ENCODE measurements around the gene HTR1A.

The HTR1A gene

GRCh38 chr5:63928451-63928850 is 33.8 kb downstream of the HTR1A start:
- Histone ChIP-seq H3K9me3 (replicated peaks in 1 of 2; ENCODE audit: control insufficient read depth in 2 of 2, insufficient read depth in 1 of 2, low read depth in 1 of 2, low read length in 2 of 2) (no peaks in the 10 kb centered on the region), H2AFZ (ENCODE audit: low read length) (no peak overlapping the region), H2BK15ac (ENCODE audit: low read length) (no peak overlapping the region), H3K18ac (ENCODE audit: low read length) (no peak overlapping the region), H3K36me3 (replicated peaks in 1 of 2; ENCODE audit: control insufficient read depth in 2 of 2, insufficient read depth in 2 of 2, low read length in 2 of 2) (no peaks in the 10 kb centered on the region), H3K14ac (ENCODE audit: low read length) (no peak overlapping the region), H3K27me3 (ENCODE audit: control insufficient read depth in 3 of 3, insufficient read depth in 3 of 3, low read depth in 1 of 3, low read length in 3 of 3) (no peaks in the 10 kb centered on the region), H3K79me1 (ENCODE audit: low read depth, low read length) (no peaks in the 10 kb centered on the region), H4K8ac (ENCODE audit: low read depth, low read length) (no peak overlapping the region), H2BK120ac (ENCODE audit: low read depth, low read length) (no peak overlapping the region), H3K4ac (ENCODE audit: low read length) (no peak overlapping the region), H2BK5ac (ENCODE audit: low read length) (no peak overlapping the region), H3K4me2 (ENCODE audit: insufficient read depth, low read length, poor library complexity, severe bottlenecking) (no peak overlapping the region), H2AK5ac (ENCODE audit: low read depth, low read length) (no peak overlapping the region), H3K4me1 (ENCODE audit: control insufficient read depth in 2 of 2, insufficient read depth in 1 of 2, low read depth in 1 of 2, low read length in 2 of 2) (peaks cover 0 to 3% of the 10 kb centered on the region in 2 donors), H4K91ac (ENCODE audit: low read depth, low read length, poor library complexity) (no peak overlapping the region), H3K23ac (ENCODE audit: low read depth, low read length, poor library complexity) (no peak overlapping the region), H3K4me3 (ENCODE audit: low read length in 2 of 2) (no peak overlapping the region), H2BK12ac (ENCODE audit: low read length) (no peak overlapping the region), H3K27ac (replicated peaks; ENCODE audit: low read length) (no peak overlapping the region), H3K9ac (ENCODE audit: low read depth, low read length, poor library complexity) (no peak overlapping the region)
- DNase-seq (ENCODE audit: low spot score): no peak
- WGBS, 2 donors (ENCODE audit: extremely low coverage in 2 of 2, insufficient read length in 2 of 2, insufficient replicate concordance in 1 of 2): no CpG with 5 or more reads among the region's 3 CpGs

GRCh38 chr5:63923914-63924313 is 38.3 kb downstream of the HTR1A start:
- Histone ChIP-seq H3K4me2 (ENCODE audit: insufficient read depth, low read length, poor library complexity, severe bottlenecking) (no peak overlapping the region), H4K8ac (ENCODE audit: low read depth, low read length) (no peak overlapping the region)

GRCh38 chr5:63919763-63920478 is 42.3 kb downstream of the HTR1A start:
- no peak overlapping the region for H3K4me3 ChIP-seq (ENCODE audit: low read length in 2 of 2)
- H3K27me3 ChIP-seq (ENCODE audit: control insufficient read depth in 3 of 3, insufficient read depth in 3 of 3, low read depth in 1 of 3, low read length in 3 of 3): no peaks in the 10 kb centered on the region
- no peaks in the 10 kb centered on the region for H3K9me3 ChIP-seq (replicated peaks in 1 of 2; ENCODE audit: control insufficient read depth in 2 of 2, insufficient read depth in 1 of 2, low read depth in 1 of 2, low read length in 2 of 2)
- H3K4me1 ChIP-seq (ENCODE audit: control insufficient read depth in 2 of 2, insufficient read depth in 1 of 2, low read depth in 1 of 2, low read length in 2 of 2): no peaks in the 10 kb centered on the region
- no peak overlapping the region for H3K9ac ChIP-seq (ENCODE audit: low read depth, low read length, poor library complexity)
- no peak overlapping the region for H3K14ac ChIP-seq (ENCODE audit: low read length)
- H3K36me3 ChIP-seq (replicated peaks in 1 of 2; ENCODE audit: control insufficient read depth in 2 of 2, insufficient read depth in 2 of 2, low read length in 2 of 2): no peaks in the 10 kb centered on the region
- WGBS, 2 donors (ENCODE audit: extremely low coverage in 2 of 2, insufficient read length in 2 of 2, insufficient replicate concordance in 1 of 2): no CpG with 5 or more reads among the region's 7 CpGs
- H4K8ac ChIP-seq (ENCODE audit: low read depth, low read length): no peak overlapping the region
- H3K23ac ChIP-seq (ENCODE audit: low read depth, low read length, poor library complexity): no peak overlapping the region
- no peak overlapping the region for H3K4ac ChIP-seq (ENCODE audit: low read length)
- no peak overlapping the region for H3K27ac ChIP-seq (replicated peaks; ENCODE audit: low read length)
- H2BK5ac ChIP-seq (ENCODE audit: low read length): no peak overlapping the region
- no peak overlapping the region for H3K18ac ChIP-seq (ENCODE audit: low read length)
- H2BK12ac ChIP-seq (ENCODE audit: low read length): no peak overlapping the region
- H3K79me1 ChIP-seq (ENCODE audit: low read depth, low read length): no peaks in the 10 kb centered on the region
- H4K91ac ChIP-seq (ENCODE audit: low read depth, low read length, poor library complexity): no peak overlapping the region
- H2BK120ac ChIP-seq (ENCODE audit: low read depth, low read length): no peak overlapping the region
- H2BK15ac ChIP-seq (ENCODE audit: low read length): no peak overlapping the region
- H2AK5ac ChIP-seq (ENCODE audit: low read depth, low read length): no peak overlapping the region
- DNase-seq (ENCODE audit: low spot score): no peak
- no peak overlapping the region for H3K4me2 ChIP-seq (ENCODE audit: insufficient read depth, low read length, poor library complexity, severe bottlenecking)
- no peak overlapping the region for H2AFZ ChIP-seq (ENCODE audit: low read length)

More at GRCh38 chr5:63923914-63924313, 38.3 kb downstream of the HTR1A start:
- Histone ChIP-seq H2BK15ac (ENCODE audit: low read length) (no peak overlapping the region), H3K27me3 (ENCODE audit: control insufficient read depth in 3 of 3, insufficient read depth in 3 of 3, low read depth in 1 of 3, low read length in 3 of 3) (no peaks in the 10 kb centered on the region), H3K18ac (ENCODE audit: low read length) (no peak overlapping the region), H2AFZ (ENCODE audit: low read length) (no peak overlapping the region), H3K23ac (ENCODE audit: low read depth, low read length, poor library complexity) (no peak overlapping the region), H2BK5ac (ENCODE audit: low read length) (no peak overlapping the region), H3K4me1 (ENCODE audit: control insufficient read depth in 2 of 2, insufficient read depth in 1 of 2, low read depth in 1 of 2, low read length in 2 of 2) (no peaks in the 10 kb centered on the region), H2AK5ac (ENCODE audit: low read depth, low read length) (no peak overlapping the region), H3K79me1 (ENCODE audit: low read depth, low read length) (no peaks in the 10 kb centered on the region), H3K9ac (ENCODE audit: low read depth, low read length, poor library complexity) (no peak overlapping the region), H2BK12ac (ENCODE audit: low read length) (no peak overlapping the region), H2BK120ac (ENCODE audit: low read depth, low read length) (no peak overlapping the region), H3K27ac (replicated peaks; ENCODE audit: low read length) (no peak overlapping the region), H3K36me3 (replicated peaks in 1 of 2; ENCODE audit: control insufficient read depth in 2 of 2, insufficient read depth in 2 of 2, low read length in 2 of 2) (no peaks in the 10 kb centered on the region), H4K91ac (ENCODE audit: low read depth, low read length, poor library complexity) (no peak overlapping the region), H3K4ac (ENCODE audit: low read length) (no peak overlapping the region), H3K4me3 (ENCODE audit: low read length in 2 of 2) (no peak overlapping the region), H3K9me3 (replicated peaks in 1 of 2; ENCODE audit: control insufficient read depth in 2 of 2, insufficient read depth in 1 of 2, low read depth in 1 of 2, low read length in 2 of 2) (no peaks in the 10 kb centered on the region), H3K14ac (ENCODE audit: low read length) (no peak overlapping the region)
- no CpG with 5 or more reads among the region's 3 CpGs for WGBS, 2 donors (ENCODE audit: extremely low coverage in 2 of 2, insufficient read length in 2 of 2, insufficient replicate concordance in 1 of 2)
- DNase-seq (ENCODE audit: low spot score): no peak

- no peak overlapping the region for H2BK120ac ChIP-seq (ENCODE audit: low read depth, low read length)
- no peaks in the 10 kb centered on the region for H3K79me1 ChIP-seq (ENCODE audit: low read depth, low read length)
- H3K4me3 ChIP-seq (ENCODE audit: low read length in 2 of 2): no peak overlapping the region
- no peak overlapping the region for H3K4ac ChIP-seq (ENCODE audit: low read length)
- no peak overlapping the region for H2BK12ac ChIP-seq (ENCODE audit: low read length)
- no peak overlapping the region for H3K18ac ChIP-seq (ENCODE audit: low read length)
- no peak for DNase-seq (ENCODE audit: low spot score)
- H3K23ac ChIP-seq (ENCODE audit: low read depth, low read length, poor library complexity): no peak overlapping the region
- H3K36me3 ChIP-seq (replicated peaks in 1 of 2; ENCODE audit: control insufficient read depth in 2 of 2, insufficient read depth in 2 of 2, low read length in 2 of 2): no peaks in the 10 kb centered on the region
- H2BK5ac ChIP-seq (ENCODE audit: low read length): no peak overlapping the region
- H2AK5ac ChIP-seq (ENCODE audit: low read depth, low read length): no peak overlapping the region
- H3K4me1 ChIP-seq (ENCODE audit: control insufficient read depth in 2 of 2, insufficient read depth in 1 of 2, low read depth in 1 of 2, low read length in 2 of 2): no peaks in the 10 kb centered on the region
- H3K14ac ChIP-seq (ENCODE audit: low read length): no peak overlapping the region
- H3K9me3 ChIP-seq (replicated peaks in 1 of 2; ENCODE audit: control insufficient read depth in 2 of 2, insufficient read depth in 1 of 2, low read depth in 1 of 2, low read length in 2 of 2): no peaks in the 10 kb centered on the region
- H3K27me3 ChIP-seq (ENCODE audit: control insufficient read depth in 3 of 3, insufficient read depth in 3 of 3, low read depth in 1 of 3, low read length in 3 of 3): no peaks in the 10 kb centered on the region
- no peak overlapping the region for H4K91ac ChIP-seq (ENCODE audit: low read depth, low read length, poor library complexity)
- H4K8ac ChIP-seq (ENCODE audit: low read depth, low read length): no peak overlapping the region
- no peak overlapping the region for H2BK15ac ChIP-seq (ENCODE audit: low read length)
- H3K4me2 ChIP-seq (ENCODE audit: insufficient read depth, low read length, poor library complexity, severe bottlenecking): no peak overlapping the region
- no peak overlapping the region for H3K27ac ChIP-seq (replicated peaks; ENCODE audit: low read length)
- H3K9ac ChIP-seq (ENCODE audit: low read depth, low read length, poor library complexity): no peak overlapping the region
- H2AFZ ChIP-seq (ENCODE audit: low read length): no peak overlapping the region
Observed at GRCh38 chr5:63916786-63917185, 45.5 kb downstream of the HTR1A start.

Data from neuronal stem cell (in vitro differentiated cells).